IMR-90 (cell line): ENCODE data around the gene TEDC1. TPM values are rescaled to one million over a fixed set of nuclear protein-coding genes. Genes with fewer than 3 reads are reported as not detected.
A peak's percentile ranks its signal among the peaks of the same experiment; 100 is the strongest.

ENCODE experiments used
- ATAC-seq: fragments of 200-7000 bp; cut with Tn5 transposase; 2 replicates; pipeline ENCODE4 v1.9.1; 2020; ENCODE audit warnings: low read depth, mild to moderate bottlenecking, moderate library complexity
- BruUV-seq: library from RNA; stranded (reverse); fragments of 400-500 nt; replicated peaks from 2 replicates; lab custom pipeline; 2021; lab: Mats Ljungman, UMichigan
- CTCF ChIA-PET: fragments of 300-600 bp; formaldehyde crosslinking; extraction: SDS; loops from one replicate; lab custom pipeline; 2021; ENCODE audit warnings: antibody characterized with exemption; lab: Yijun Ruan, JAX
- POLR2A ChIA-PET: fragments of 300-600 bp; sonication (Branson Sonifier 250); formaldehyde crosslinking; loops from one replicate; lab custom pipeline; 2022; ENCODE audit warnings: antibody characterized with exemption; ENCODE audit not compliant: unreplicated experiment; lab: Charles Lee
- DNase-seq: peaks from one replicate; pipeline ENCODE4 v3.0.0; 2013
- H2AFZ ChIP-seq: replicated peaks from 2 replicates; pipeline ENCODE3; 2013; ENCODE audit warnings: low read length, mild to moderate bottlenecking; ENCODE audit not compliant: poor library complexity
- H2AK5ac ChIP-seq: 2 replicates; pipeline ENCODE4 v1.6.1; 2013; ENCODE audit warnings: low read depth, low read length, inconsistent platforms
- H2AK9ac ChIP-seq: replicated peaks from 2 replicates; pipeline ENCODE3; 2013; ENCODE audit warnings: mild to moderate bottlenecking, low read depth, low read length, moderate library complexity; ENCODE audit not compliant: poor library complexity
- H2BK120ac ChIP-seq: 2 replicates; pipeline ENCODE4 v1.6.1; 2013; ENCODE audit warnings: low read depth, low read length, inconsistent platforms
- H2BK15ac ChIP-seq: 3 replicates; pipeline ENCODE4 v1.6.1; 2013; ENCODE audit warnings: low read depth, low read length, inconsistent platforms
- H2BK20ac ChIP-seq: 2 replicates; pipeline ENCODE4 v1.6.1; 2013; ENCODE audit warnings: low read depth, mild to moderate bottlenecking, inconsistent platforms, low read length, moderate library complexity
- H2BK5ac ChIP-seq: 2 replicates; pipeline ENCODE4 v1.6.1; 2013; ENCODE audit warnings: mild to moderate bottlenecking, low read depth, low read length, inconsistent platforms; ENCODE audit not compliant: poor library complexity, severe bottlenecking
- H3K14ac ChIP-seq: replicated peaks from 2 replicates; pipeline ENCODE4 v1.6.1; 2013; ENCODE audit warnings: low read depth, low read length, inconsistent platforms
- H3K18ac ChIP-seq: 2 replicates; pipeline ENCODE4 v1.6.1; 2013; ENCODE audit warnings: low read depth, low read length, control low read depth
- H3K23ac ChIP-seq: 2 replicates; pipeline ENCODE4 v1.6.1; 2013; ENCODE audit warnings: low read depth, low read length, inconsistent platforms
- H3K27ac ChIP-seq: 2 replicates; pipeline ENCODE4 v1.5.1; 2013; ENCODE audit warnings: mild to moderate bottlenecking, control low read depth, low read length; ENCODE audit not compliant: insufficient read depth
- H3K27me3 ChIP-seq: 2 replicates; pipeline ENCODE4 v1.6.1; 2013; ENCODE audit warnings: low read length; ENCODE audit not compliant: control insufficient read depth, insufficient read depth
- H3K36me3 ChIP-seq: 2 replicates; pipeline ENCODE4 v1.6.1; 2013; ENCODE audit warnings: low read length, mixed read lengths; ENCODE audit not compliant: control insufficient read depth, insufficient read depth
- H3K4ac ChIP-seq: 2 replicates; pipeline ENCODE4 v1.6.1; 2013; ENCODE audit warnings: low read depth, low read length, inconsistent platforms
- H3K4me1 ChIP-seq: 2 replicates; pipeline ENCODE4 v1.6.1; 2013; ENCODE audit warnings: low read length, mixed read lengths; ENCODE audit not compliant: control insufficient read depth, insufficient read depth
- H3K4me2 ChIP-seq: 2 replicates; pipeline ENCODE4 v1.6.1; 2013; ENCODE audit warnings: low read depth, mild to moderate bottlenecking, control low read depth, low read length, moderate library complexity
- H3K4me3 ChIP-seq: 2 replicates; pipeline ENCODE4 v1.5.1; 2013; ENCODE audit warnings: low read depth, mild to moderate bottlenecking, control low read depth, low read length, moderate library complexity; ENCODE audit not compliant: insufficient read depth
- H3K56ac ChIP-seq: 2 replicates; pipeline ENCODE4 v1.6.1; 2013; ENCODE audit warnings: low read length, inconsistent platforms; ENCODE audit not compliant: insufficient read depth; ENCODE audit errors: extremely low read depth
- H3K79me1 ChIP-seq, 2 experiments: 2 replicates each; pipeline ENCODE4 v1.6.1; 2013; ENCODE audit warnings: low read length in 2 of 2, inconsistent platforms in 1 of 2, low read depth in 1 of 2
- H3K9ac ChIP-seq: 2 replicates; pipeline ENCODE4 v1.6.1; 2013; ENCODE audit warnings: low read depth, low read length, control low read depth
- H3K9me1 ChIP-seq: 2 replicates; pipeline ENCODE4 v1.6.1; 2013; ENCODE audit warnings: low read length, inconsistent platforms; ENCODE audit not compliant: insufficient read depth
- H3K9me3 ChIP-seq: 2 replicates; pipeline ENCODE4 v1.6.1; 2013; ENCODE audit warnings: low read length; ENCODE audit not compliant: control insufficient read depth, insufficient read depth
- H4K20me1 ChIP-seq: 2 replicates; pipeline ENCODE4 v1.6.1; 2013; ENCODE audit warnings: low read length, inconsistent platforms; ENCODE audit not compliant: insufficient read depth
- H4K5ac ChIP-seq: 2 replicates; pipeline ENCODE4 v1.6.1; 2013; ENCODE audit warnings: mild to moderate bottlenecking, low read depth, low read length, control low read depth
- H4K8ac ChIP-seq, 2 experiments: 2 replicates each; pipeline ENCODE4 v1.6.1; 2013; ENCODE audit warnings: low read depth in 2 of 2, low read length in 2 of 2, control low read depth in 1 of 2, inconsistent platforms in 1 of 2
- H4K91ac ChIP-seq: 2 replicates; pipeline ENCODE4 v1.6.1; 2013; ENCODE audit warnings: low read depth, low read length, inconsistent platforms; ENCODE audit not compliant: insufficient read depth
- BHLHE40 ChIP-seq: fragments of 150-350 bp; IDR thresholded peaks from 2 replicates; pipeline ENCODE4 v1.6.1; 2016; ENCODE audit warnings: mild to moderate bottlenecking, low read depth, low read length
- CHD1 ChIP-seq: IDR thresholded peaks from 2 replicates; pipeline ENCODE4 v1.6.1; 2012; ENCODE audit warnings: low read depth, low read length, improper control_type of control experiment
- ELK1 ChIP-seq: fragments of 150-350 bp; IDR thresholded peaks from 2 replicates; pipeline ENCODE4 v1.6.1; 2016; ENCODE audit warnings: low read depth, mild to moderate bottlenecking, low read length, moderate library complexity, borderline replicate concordance
- FOS ChIP-seq: fragments of 150-350 bp; IDR thresholded peaks from 2 replicates; pipeline ENCODE4 v1.6.1; 2016; ENCODE audit warnings: low read depth, low read length
- MAZ ChIP-seq: IDR thresholded peaks from 2 replicates; pipeline ENCODE4 v1.6.1; 2012; ENCODE audit warnings: low read depth, mild to moderate bottlenecking, low read length, improper control_type of control experiment, moderate library complexity, borderline replicate concordance
- MXI1 ChIP-seq: IDR thresholded peaks from 2 replicates; pipeline ENCODE4 v1.6.1; 2012; ENCODE audit warnings: low read depth, mild to moderate bottlenecking, low read length, moderate library complexity, borderline replicate concordance
- NFE2L2 ChIP-seq: fragments of 150-350 bp; IDR thresholded peaks from 2 replicates; pipeline ENCODE4 v1.6.1; 2016; ENCODE audit warnings: low read depth, mild to moderate bottlenecking, low read length
- POLR2A ChIP-seq: IDR thresholded peaks from 2 replicates; pipeline ENCODE4 v1.6.1; 2012; ENCODE audit warnings: mild to moderate bottlenecking, low read depth, low read length
- RAD21 ChIP-seq: IDR thresholded peaks from 2 replicates; pipeline ENCODE4 v1.6.1; 2012; ENCODE audit warnings: low read length, improper control_type of control experiment
- RCOR1 ChIP-seq: IDR thresholded peaks from 2 replicates; pipeline ENCODE4 v1.6.1; 2012; ENCODE audit warnings: mild to moderate bottlenecking, low read length, improper control_type of control experiment; ENCODE audit not compliant: insufficient replicate concordance
- RFX5 ChIP-seq: IDR thresholded peaks from 2 replicates; pipeline ENCODE4 v1.8.0; 2012; ENCODE audit warnings: low read depth, mild to moderate bottlenecking, low read length, moderate library complexity
- SMC3 ChIP-seq: fragments of 150-350 bp; IDR thresholded peaks from 2 replicates; pipeline ENCODE4 v1.6.1; 2016; ENCODE audit warnings: low read depth, mild to moderate bottlenecking, antibody characterized with exemption, low read length, moderate library complexity
- WGBS, 2 experiments: methylation state at CpG; one replicate each; pipeline versions ENCODE4 v1.1.5 to v1.1.7; 2013; ENCODE audit warnings: missing lambda C conversion rate in 2 of 2; ENCODE audit not compliant: insufficient read length in 1 of 2; ENCODE audit errors: extremely low coverage in 2 of 2; 5-methylcytosine and 5-hydroxymethylcytosine counted together
- dilution Hi-C: fragments of 300-500 bp; cut with HindIII; formaldehyde crosslinking; loops from one replicate; pipeline ENCODE4 v1.14.3; 2018; ENCODE audit warnings: low sequenced_read_pairs; ENCODE audit not compliant: unreplicated experiment
- in situ Hi-C: fragments of 300-500 bp; cut with MboI; formaldehyde crosslinking; loops from 3 replicates; pipeline ENCODE4 v1.14.3; 2019; ENCODE audit warnings: low sequenced_read_pairs, inconsistent platforms, mixed read lengths
- intact Hi-C: fragments of 100-400 bp; cut with micrococcal nuclease; formaldehyde crosslinking; loops from 2 replicates; pipeline ENCODE4 v1.10.0; 2022
- polyA plus RNA-seq, 3 experiments: library from polyadenylated mRNA; depleted of rRNA; stranded (reverse); fragments of >200 nt; gene quantifications; 2 replicates each; pipeline ENCODE4 v1.2.3, GENCODE V29; 2012; ENCODE audit warnings: low replicate concordance in 1 of 3
- total RNA-seq: library from RNA; depleted of rRNA; stranded (reverse); fragments of >200 nt; gene quantifications from 2 replicates; pipeline ENCODE4 v1.2.3, GENCODE V29; 2012
- TF ChIP-seq, protein P1 (sequence below): fragments of 150-350 bp; IDR thresholded peaks from 2 replicates; pipeline ENCODE4 v1.6.1; 2017; ENCODE audit warnings: mild to moderate bottlenecking, antibody characterized with exemption, low read length, low read depth
- TF ChIP-seq, protein P2 (sequence below): conservative IDR thresholded peaks from 2 replicates; pipeline ENCODE4 v1.5.1; 2012; ENCODE audit warnings: mild to moderate bottlenecking, low read depth, low read length, improper control_type of control experiment

TEDC1 gene
- total and polyA plus RNA-seq, 2 of the 4 experiments (the other 2 are of a cell fraction): 5.7 to 6.4 TPM

DNA sequence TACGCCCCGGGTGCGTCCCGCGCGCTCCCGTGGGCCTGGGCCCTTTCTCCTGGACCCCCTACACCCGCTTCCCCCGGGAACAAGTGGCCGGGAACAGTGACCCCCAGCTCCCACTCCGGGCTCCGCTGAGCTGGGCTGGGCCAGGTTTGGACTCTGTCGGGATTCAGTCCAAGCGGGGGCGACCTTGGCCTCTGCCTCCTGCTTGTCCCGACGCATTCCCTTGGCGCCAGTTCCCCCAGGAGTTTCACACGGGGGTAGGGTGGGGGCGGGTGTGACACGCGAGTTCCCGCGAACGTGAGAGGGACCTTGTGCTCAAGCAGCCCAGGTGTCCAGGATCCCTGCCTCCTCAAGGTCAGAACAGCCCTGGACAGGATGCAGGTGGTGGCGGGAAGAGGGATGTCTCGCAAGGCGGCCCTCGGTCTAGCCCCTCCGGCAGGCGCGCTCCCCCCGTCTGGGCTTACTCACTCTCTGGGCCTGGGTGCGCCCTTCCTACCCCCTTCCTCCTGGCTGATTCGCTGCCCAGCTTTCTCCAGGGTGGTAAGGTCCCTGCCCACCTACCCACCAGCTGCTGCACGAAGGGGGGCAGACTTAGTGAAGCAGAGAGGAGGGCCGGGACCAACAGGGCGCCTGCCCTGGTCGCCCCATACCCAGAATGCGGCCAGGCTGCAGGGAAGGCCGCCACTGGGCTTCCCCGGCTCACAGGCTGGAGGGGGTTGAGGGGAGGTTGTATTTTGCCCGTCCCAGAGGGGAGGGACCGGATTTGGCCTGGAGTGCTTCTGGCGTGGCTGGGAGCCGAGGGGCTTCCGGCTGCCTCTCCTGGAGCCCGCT lies 15.6 kb upstream of the TEDC1 start:
- peak overlapping the region; percentile 87 for H3K14ac ChIP-seq
- no peak overlapping the region for H2BK20ac ChIP-seq
- peak overlapping the region; percentile 58 for H2AK5ac ChIP-seq
- H3K4me1 ChIP-seq: peaks cover 15% of the 10 kb centered on the region
- H2AK9ac ChIP-seq: peak overlapping the region; percentile 96
- no peaks in the 10 kb centered on the region for H3K9me1 ChIP-seq
- no peaks in the 10 kb centered on the region for H3K9me3 ChIP-seq
- H3K4ac ChIP-seq: peak overlapping the region; percentile 92
- H4K5ac ChIP-seq: peak overlapping the region; percentile 58
- no peaks in the 10 kb centered on the region for H3K27me3 ChIP-seq
- dilution Hi-C loops: no loop called here
- ATAC-seq (no peak), DNase-seq (peak; percentile 18)
- intact Hi-C loops: no loop called here
- peak overlapping the region; percentile 43 for H2BK5ac ChIP-seq
- peak overlapping the region; percentile 28 for H3K27ac ChIP-seq
- no peak overlapping the region for H3K18ac ChIP-seq
- H3K4me3 ChIP-seq: peak overlapping the region; percentile 99
- BruUV-seq: no TSS peak
- H2BK120ac ChIP-seq: peak overlapping the region; percentile 6; the same call in 1 of the 2 replicates
- H2AFZ ChIP-seq: peak overlapping the region; percentile 96
- H2BK15ac ChIP-seq: no peak overlapping the region
- CTCF ChIA-PET: no interaction called here
- in situ Hi-C loops: no loop called here
- H3K56ac ChIP-seq: no peak overlapping the region
- peak overlapping the region; percentile 89 for H3K4me2 ChIP-seq
- peak overlapping the region; percentile 57 to 89; a peak in 2 of 4 replicates for H4K8ac ChIP-seq
- WGBS, 2 experiments: 7% methylated on average over 18 of the region's 48 CpGs; no CpG with 5 or more reads in 1 of the 2 experiments
- POLR2A ChIA-PET: no interaction called here
- no peak overlapping the region for H4K91ac ChIP-seq
- H3K79me1 ChIP-seq: peaks cover 0 to 23% of the 10 kb centered on the region in 2 experiments; a peak in 1 of 4 replicates
- H3K36me3 ChIP-seq: peaks cover 2% of the 10 kb centered on the region; the same call in 1 of the 2 replicates
- H3K23ac ChIP-seq: no peak overlapping the region
- H4K20me1 ChIP-seq: peaks cover 10% of the 10 kb centered on the region
- H3K9ac ChIP-seq: peak overlapping the region; percentile 34
- TF ChIP-seq RFX5 (no peak), POLR2A (no peak), BHLHE40 (no peak), RCOR1 (no peak), MAZ (no peak; the same call in 1 of the 2 replicates), FOS (no peak), CHD1 (no peak), SMC3 (no peak), ELK1 (no peak), NFE2L2 (no peak), RAD21 (no peak), MXI1 (no peak)
- TF ChIP-seq, protein P1, sequence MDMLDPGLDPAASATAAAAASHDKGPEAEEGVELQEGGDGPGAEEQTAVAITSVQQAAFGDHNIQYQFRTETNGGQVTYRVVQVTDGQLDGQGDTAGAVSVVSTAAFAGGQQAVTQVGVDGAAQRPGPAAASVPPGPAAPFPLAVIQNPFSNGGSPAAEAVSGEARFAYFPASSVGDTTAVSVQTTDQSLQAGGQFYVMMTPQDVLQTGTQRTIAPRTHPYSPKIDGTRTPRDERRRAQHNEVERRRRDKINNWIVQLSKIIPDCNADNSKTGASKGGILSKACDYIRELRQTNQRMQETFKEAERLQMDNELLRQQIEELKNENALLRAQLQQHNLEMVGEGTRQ: no peak
- TF ChIP-seq, protein P2, sequence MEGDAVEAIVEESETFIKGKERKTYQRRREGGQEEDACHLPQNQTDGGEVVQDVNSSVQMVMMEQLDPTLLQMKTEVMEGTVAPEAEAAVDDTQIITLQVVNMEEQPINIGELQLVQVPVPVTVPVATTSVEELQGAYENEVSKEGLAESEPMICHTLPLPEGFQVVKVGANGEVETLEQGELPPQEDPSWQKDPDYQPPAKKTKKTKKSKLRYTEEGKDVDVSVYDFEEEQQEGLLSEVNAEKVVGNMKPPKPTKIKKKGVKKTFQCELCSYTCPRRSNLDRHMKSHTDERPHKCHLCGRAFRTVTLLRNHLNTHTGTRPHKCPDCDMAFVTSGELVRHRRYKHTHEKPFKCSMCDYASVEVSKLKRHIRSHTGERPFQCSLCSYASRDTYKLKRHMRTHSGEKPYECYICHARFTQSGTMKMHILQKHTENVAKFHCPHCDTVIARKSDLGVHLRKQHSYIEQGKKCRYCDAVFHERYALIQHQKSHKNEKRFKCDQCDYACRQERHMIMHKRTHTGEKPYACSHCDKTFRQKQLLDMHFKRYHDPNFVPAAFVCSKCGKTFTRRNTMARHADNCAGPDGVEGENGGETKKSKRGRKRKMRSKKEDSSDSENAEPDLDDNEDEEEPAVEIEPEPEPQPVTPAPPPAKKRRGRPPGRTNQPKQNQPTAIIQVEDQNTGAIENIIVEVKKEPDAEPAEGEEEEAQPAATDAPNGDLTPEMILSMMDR: no peak
